ENCODE measurements around the gene EIF2D.
A peak's percentile ranks its signal among the peaks of the same experiment; 100 is the strongest.

The EIF2D gene

DNA sequence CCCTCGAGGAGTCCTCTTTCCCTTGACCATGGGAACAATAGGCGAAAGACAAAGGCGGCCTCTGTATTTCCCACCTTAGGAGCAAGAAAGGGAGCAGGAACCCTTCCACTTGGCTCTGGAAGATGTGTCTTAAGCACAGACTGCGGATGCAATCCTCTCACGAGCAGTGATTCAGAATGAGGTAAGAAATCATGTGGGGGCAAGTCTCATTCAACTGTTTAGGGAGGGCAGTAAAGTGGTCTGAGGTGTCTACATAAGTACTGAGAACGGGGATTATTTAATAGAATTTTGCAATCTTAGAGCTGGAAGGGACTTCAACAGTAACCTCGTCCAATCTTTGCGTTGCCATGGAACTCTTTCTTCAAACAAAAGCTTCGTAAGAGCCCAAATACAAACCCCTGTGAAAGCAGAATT lies 21.4 kb upstream of the EIF2D start:
- TF ChIP-seq TEAD4 (IDR thresholded peaks at IDR 0.05): no peak
- no peak for TF ChIP-seq YY1 (IDR thresholded peaks at IDR 0.05; ENCODE audit: low read depth)
- no peak for TF ChIP-seq FOXM1 (IDR thresholded peaks at IDR 0.05; ENCODE audit: borderline replicate concordance, low read depth)
- no peak for TF ChIP-seq CEBPB (IDR thresholded peaks at IDR 0.05)
- no peak for TF ChIP-seq TAF1 (IDR thresholded peaks at IDR 0.05; ENCODE audit: low read depth)

DNA sequence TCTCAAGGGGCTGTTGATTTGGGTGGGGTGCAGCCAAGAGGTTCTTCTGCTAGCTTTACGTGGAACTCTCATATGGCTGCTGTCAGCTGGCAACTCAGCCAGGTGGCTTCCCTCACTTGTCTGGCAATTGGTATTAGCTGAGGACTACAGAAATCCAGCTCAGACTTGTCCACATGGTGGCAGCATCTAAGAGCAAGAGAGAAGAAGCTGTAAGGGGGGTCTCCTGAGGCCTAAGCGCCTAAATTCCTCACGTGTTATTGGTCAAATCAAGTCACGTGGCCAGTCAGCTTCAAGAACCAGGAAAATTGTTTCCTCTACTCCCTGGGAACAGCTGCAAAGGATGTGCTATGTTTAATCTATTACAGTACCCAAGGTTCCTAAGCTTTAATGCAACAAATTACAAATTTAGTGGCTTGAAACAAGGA lies 18.8 kb upstream of the EIF2D start:
- TF ChIP-seq NFIC (IDR thresholded peaks at IDR 0.05): no peak
- TF ChIP-seq ZBTB7A (IDR thresholded peaks at IDR 0.05; ENCODE audit: low read depth): no peak
- no peak for TF ChIP-seq EGR1 (IDR thresholded peaks at IDR 0.05)
- TF ChIP-seq RAD21 (IDR thresholded peaks at IDR 0.05; ENCODE audit: low read depth): peak; percentile 71
- TF ChIP-seq, protein P1, sequence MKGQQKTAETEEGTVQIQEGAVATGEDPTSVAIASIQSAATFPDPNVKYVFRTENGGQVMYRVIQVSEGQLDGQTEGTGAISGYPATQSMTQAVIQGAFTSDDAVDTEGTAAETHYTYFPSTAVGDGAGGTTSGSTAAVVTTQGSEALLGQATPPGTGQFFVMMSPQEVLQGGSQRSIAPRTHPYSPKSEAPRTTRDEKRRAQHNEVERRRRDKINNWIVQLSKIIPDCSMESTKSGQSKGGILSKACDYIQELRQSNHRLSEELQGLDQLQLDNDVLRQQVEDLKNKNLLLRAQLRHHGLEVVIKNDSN (IDR thresholded peaks at IDR 0.05): peak; percentile 93
- TF ChIP-seq, protein P2, sequence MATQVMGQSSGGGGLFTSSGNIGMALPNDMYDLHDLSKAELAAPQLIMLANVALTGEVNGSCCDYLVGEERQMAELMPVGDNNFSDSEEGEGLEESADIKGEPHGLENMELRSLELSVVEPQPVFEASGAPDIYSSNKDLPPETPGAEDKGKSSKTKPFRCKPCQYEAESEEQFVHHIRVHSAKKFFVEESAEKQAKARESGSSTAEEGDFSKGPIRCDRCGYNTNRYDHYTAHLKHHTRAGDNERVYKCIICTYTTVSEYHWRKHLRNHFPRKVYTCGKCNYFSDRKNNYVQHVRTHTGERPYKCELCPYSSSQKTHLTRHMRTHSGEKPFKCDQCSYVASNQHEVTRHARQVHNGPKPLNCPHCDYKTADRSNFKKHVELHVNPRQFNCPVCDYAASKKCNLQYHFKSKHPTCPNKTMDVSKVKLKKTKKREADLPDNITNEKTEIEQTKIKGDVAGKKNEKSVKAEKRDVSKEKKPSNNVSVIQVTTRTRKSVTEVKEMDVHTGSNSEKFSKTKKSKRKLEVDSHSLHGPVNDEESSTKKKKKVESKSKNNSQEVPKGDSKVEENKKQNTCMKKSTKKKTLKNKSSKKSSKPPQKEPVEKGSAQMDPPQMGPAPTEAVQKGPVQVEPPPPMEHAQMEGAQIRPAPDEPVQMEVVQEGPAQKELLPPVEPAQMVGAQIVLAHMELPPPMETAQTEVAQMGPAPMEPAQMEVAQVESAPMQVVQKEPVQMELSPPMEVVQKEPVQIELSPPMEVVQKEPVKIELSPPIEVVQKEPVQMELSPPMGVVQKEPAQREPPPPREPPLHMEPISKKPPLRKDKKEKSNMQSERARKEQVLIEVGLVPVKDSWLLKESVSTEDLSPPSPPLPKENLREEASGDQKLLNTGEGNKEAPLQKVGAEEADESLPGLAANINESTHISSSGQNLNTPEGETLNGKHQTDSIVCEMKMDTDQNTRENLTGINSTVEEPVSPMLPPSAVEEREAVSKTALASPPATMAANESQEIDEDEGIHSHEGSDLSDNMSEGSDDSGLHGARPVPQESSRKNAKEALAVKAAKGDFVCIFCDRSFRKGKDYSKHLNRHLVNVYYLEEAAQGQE (IDR thresholded peaks at IDR 0.05; ENCODE audit: low read depth): no peak
- no peak for TF ChIP-seq YY1 (IDR thresholded peaks at IDR 0.05; ENCODE audit: low read depth)
- no peak for TF ChIP-seq TAF1 (IDR thresholded peaks at IDR 0.05; ENCODE audit: low read depth)
- TF ChIP-seq EP300 (IDR thresholded peaks at IDR 0.05; ENCODE audit: borderline replicate concordance): no peak
- TF ChIP-seq TEAD4 (IDR thresholded peaks at IDR 0.05): no peak
- no peak for TF ChIP-seq CREB1 (IDR thresholded peaks at IDR 0.05; ENCODE audit: low read depth)
- TF ChIP-seq TCF12 (IDR thresholded peaks at IDR 0.05; ENCODE audit: low read depth): 0 out of 2 replicates have a peak, but pooled peaks have one; percentile 16
- no peak for TF ChIP-seq FOXM1 (IDR thresholded peaks at IDR 0.05; ENCODE audit: borderline replicate concordance, low read depth)
- 0 out of 2 replicates have a peak, but pooled peaks have one; percentile 14 for TF ChIP-seq MAX (IDR thresholded peaks at IDR 0.05)
- no peak for TF ChIP-seq CEBPB (IDR thresholded peaks at IDR 0.05)

GRCh38 chr1:206628916-206629315 lies 16.7 kb upstream of the EIF2D start:
- TF ChIP-seq CEBPB (IDR thresholded peaks at IDR 0.05): no peak
- TF ChIP-seq ZBTB7A (IDR thresholded peaks at IDR 0.05; ENCODE audit: low read depth): no peak
- no peak for TF ChIP-seq YY1 (IDR thresholded peaks at IDR 0.05; ENCODE audit: low read depth)
- TF ChIP-seq TEAD4 (IDR thresholded peaks at IDR 0.05): no peak
- no peak for TF ChIP-seq FOXM1 (IDR thresholded peaks at IDR 0.05; ENCODE audit: borderline replicate concordance, low read depth)
- no peak for TF ChIP-seq CREB1 (IDR thresholded peaks at IDR 0.05; ENCODE audit: low read depth)
- no peak for TF ChIP-seq NFIC (IDR thresholded peaks at IDR 0.05)
- no peak for TF ChIP-seq TAF1 (IDR thresholded peaks at IDR 0.05; ENCODE audit: low read depth)
- TF ChIP-seq EP300 (IDR thresholded peaks at IDR 0.05; ENCODE audit: borderline replicate concordance): no peak
- TF ChIP-seq, protein P1 (IDR thresholded peaks at IDR 0.05): no peak
- no peak for TF ChIP-seq MAX (IDR thresholded peaks at IDR 0.05)
- no peak for TF ChIP-seq TCF12 (IDR thresholded peaks at IDR 0.05; ENCODE audit: low read depth)
- TF ChIP-seq, protein P2 (IDR thresholded peaks at IDR 0.05; ENCODE audit: low read depth): no peak

GRCh38 chr1:206609229-206609991 lies 2.9 kb downstream of the EIF2D start:
- no peak for TF ChIP-seq EP300 (IDR thresholded peaks at IDR 0.05; ENCODE audit: borderline replicate concordance)
- no peak for TF ChIP-seq YY1 (IDR thresholded peaks at IDR 0.05; ENCODE audit: low read depth)
- TF ChIP-seq MAX (IDR thresholded peaks at IDR 0.05): no peak
- TF ChIP-seq EGR1 (IDR thresholded peaks at IDR 0.05): no peak
- no peak for TF ChIP-seq CREB1 (IDR thresholded peaks at IDR 0.05; ENCODE audit: low read depth)
- TF ChIP-seq RAD21 (IDR thresholded peaks at IDR 0.05; ENCODE audit: low read depth): no peak
- TF ChIP-seq NFIC (IDR thresholded peaks at IDR 0.05): no peak
- no peak for TF ChIP-seq TAF1 (IDR thresholded peaks at IDR 0.05; ENCODE audit: low read depth)
- TF ChIP-seq FOXM1 (IDR thresholded peaks at IDR 0.05; ENCODE audit: borderline replicate concordance, low read depth): no peak

GRCh38 chr1:206608108-206608698 lies 4.1 kb downstream of the EIF2D start:
- TF ChIP-seq, protein P1 (IDR thresholded peaks at IDR 0.05): no peak
- TF ChIP-seq FOXM1 (IDR thresholded peaks at IDR 0.05; ENCODE audit: borderline replicate concordance, low read depth): no peak
- no peak for TF ChIP-seq CREB1 (IDR thresholded peaks at IDR 0.05; ENCODE audit: low read depth)
- TF ChIP-seq MAX (IDR thresholded peaks at IDR 0.05): no peak
- no peak for TF ChIP-seq TCF12 (IDR thresholded peaks at IDR 0.05; ENCODE audit: low read depth)
- TF ChIP-seq EP300 (IDR thresholded peaks at IDR 0.05; ENCODE audit: borderline replicate concordance): no peak
- no peak for TF ChIP-seq CEBPB (IDR thresholded peaks at IDR 0.05)
- TF ChIP-seq RAD21 (IDR thresholded peaks at IDR 0.05; ENCODE audit: low read depth): peak; percentile 57
- TF ChIP-seq ZBTB7A (IDR thresholded peaks at IDR 0.05; ENCODE audit: low read depth): no peak
